Lower leg skin (tissue), 4 donors: ENCODE measurements around the gene IFT43. TPM values are rescaled to one million over a fixed set of nuclear protein-coding genes. Genes with fewer than 3 reads are reported as not detected.

Experiments used
- DNase-seq, 2 donors: peaks; one replicate each; pipeline ENCODE4 v3.0.0-alpha.2; 2019; ENCODE audit warnings: low spot score in 2 of 2
- H3K4me3 ChIP-seq: fragments of 200-600 bp; sonication (generic); 2 replicates; pipeline ENCODE4 v1.5.1; 2017; ENCODE audit warnings: mild to moderate bottlenecking, low read depth; ENCODE audit not compliant: poor library complexity, severe bottlenecking
- POLR2A ChIP-seq, 2 donors: fragments of 450-650 bp; IDR thresholded peaks; one replicate each; pipeline ENCODE4 v1.6.1; 2016 to 2017; ENCODE audit warnings: antibody characterized with exemption in 2 of 2, mild to moderate bottlenecking in 1 of 2, moderate library complexity in 1 of 2
- WGBS, 2 donors: methylation state at CpG; one replicate each; pipeline ENCODE4 v1.1.5; 2018; 5-methylcytosine and 5-hydroxymethylcytosine counted together
- intact Hi-C: fragments of 100-400 bp; cut with DNase I; formaldehyde crosslinking; loops from one replicate; pipeline ENCODE4 v1.15.0; 2023; ENCODE audit warnings: low total_unique reads
- total RNA-seq, 4 donors: library from RNA; depleted of rRNA; stranded (reverse); fragments of >200 nt; gene quantifications; one replicate each; pipeline ENCODE4 v1.1.0, GENCODE V29; 2016
- TF ChIP-seq, protein P1 (sequence below), 3 donors: fragments of 450-650 bp; IDR thresholded peaks; one replicate each; pipeline ENCODE4 v1.5.1; 2016; ENCODE audit warnings: antibody characterized with exemption in 3 of 3, mild to moderate bottlenecking in 3 of 3, moderate library complexity in 2 of 3

The IFT43 gene
- total RNA-seq, 4 donors from 2014 or later, result 18.1 to 30.9 (median 19.7) TPM

DNA sequence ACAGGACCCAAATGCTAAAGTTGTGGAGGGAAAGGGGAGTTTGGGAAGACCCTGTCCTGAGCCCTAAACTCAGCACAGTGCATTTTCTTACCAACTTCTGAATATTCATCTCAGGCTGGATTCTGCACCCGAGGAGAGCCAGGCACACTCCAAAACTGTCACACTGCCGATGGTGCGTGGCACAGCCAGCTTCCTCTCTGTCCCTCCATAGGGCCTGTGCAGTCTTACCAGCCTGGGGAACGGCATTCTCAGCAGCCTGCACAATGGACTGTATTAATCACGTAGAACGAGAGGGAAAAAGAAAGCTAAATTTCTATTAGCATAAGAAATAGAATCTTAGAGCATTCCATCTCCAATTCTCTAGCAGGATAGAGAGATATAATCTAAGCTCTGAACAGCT is 94.9 kb downstream of the IFT43 start:
- H3K4me3 ChIP-seq, result no peak overlapping the region
- DNase-seq, result no peak
- TF ChIP-seq, protein P1, sequence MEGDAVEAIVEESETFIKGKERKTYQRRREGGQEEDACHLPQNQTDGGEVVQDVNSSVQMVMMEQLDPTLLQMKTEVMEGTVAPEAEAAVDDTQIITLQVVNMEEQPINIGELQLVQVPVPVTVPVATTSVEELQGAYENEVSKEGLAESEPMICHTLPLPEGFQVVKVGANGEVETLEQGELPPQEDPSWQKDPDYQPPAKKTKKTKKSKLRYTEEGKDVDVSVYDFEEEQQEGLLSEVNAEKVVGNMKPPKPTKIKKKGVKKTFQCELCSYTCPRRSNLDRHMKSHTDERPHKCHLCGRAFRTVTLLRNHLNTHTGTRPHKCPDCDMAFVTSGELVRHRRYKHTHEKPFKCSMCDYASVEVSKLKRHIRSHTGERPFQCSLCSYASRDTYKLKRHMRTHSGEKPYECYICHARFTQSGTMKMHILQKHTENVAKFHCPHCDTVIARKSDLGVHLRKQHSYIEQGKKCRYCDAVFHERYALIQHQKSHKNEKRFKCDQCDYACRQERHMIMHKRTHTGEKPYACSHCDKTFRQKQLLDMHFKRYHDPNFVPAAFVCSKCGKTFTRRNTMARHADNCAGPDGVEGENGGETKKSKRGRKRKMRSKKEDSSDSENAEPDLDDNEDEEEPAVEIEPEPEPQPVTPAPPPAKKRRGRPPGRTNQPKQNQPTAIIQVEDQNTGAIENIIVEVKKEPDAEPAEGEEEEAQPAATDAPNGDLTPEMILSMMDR (IDR thresholded peaks at IDR 0.05), result no peak
- no peak for TF ChIP-seq POLR2A (IDR thresholded peaks at IDR 0.05)
- WGBS, 2 donors, result 81 to 82% methylated on average over 6 of the region's 6 CpGs
- intact Hi-C loops, result no loop called here

DNA sequence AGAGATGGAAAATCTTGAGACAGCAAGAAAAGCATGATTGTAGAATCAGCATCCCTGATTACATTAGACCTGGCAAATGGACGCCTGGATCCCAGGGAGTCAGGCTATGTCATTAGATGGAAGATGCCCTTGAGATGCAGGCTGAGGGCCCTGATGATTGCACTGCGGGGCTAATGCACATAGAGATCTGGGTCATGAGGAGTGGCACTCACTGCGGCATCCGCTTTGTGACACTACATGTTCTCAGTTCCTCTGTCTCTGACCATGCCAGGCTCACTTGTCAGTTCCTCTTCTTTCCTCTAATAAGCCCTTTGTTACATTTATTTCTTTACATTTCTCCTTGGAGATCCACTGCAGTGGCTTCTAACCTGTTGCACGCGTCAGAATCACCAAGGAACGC is 96.1 kb downstream of the IFT43 start:
- no peak overlapping the region for H3K4me3 ChIP-seq
- no peak for DNase-seq
- TF ChIP-seq, protein P1 (IDR thresholded peaks at IDR 0.05), result no peak
- no peak for TF ChIP-seq POLR2A (IDR thresholded peaks at IDR 0.05)
- 89 to 97% methylated on average over 7 of the region's 7 CpGs for WGBS, 2 donors
- intact Hi-C loops, result no loop called here

DNA sequence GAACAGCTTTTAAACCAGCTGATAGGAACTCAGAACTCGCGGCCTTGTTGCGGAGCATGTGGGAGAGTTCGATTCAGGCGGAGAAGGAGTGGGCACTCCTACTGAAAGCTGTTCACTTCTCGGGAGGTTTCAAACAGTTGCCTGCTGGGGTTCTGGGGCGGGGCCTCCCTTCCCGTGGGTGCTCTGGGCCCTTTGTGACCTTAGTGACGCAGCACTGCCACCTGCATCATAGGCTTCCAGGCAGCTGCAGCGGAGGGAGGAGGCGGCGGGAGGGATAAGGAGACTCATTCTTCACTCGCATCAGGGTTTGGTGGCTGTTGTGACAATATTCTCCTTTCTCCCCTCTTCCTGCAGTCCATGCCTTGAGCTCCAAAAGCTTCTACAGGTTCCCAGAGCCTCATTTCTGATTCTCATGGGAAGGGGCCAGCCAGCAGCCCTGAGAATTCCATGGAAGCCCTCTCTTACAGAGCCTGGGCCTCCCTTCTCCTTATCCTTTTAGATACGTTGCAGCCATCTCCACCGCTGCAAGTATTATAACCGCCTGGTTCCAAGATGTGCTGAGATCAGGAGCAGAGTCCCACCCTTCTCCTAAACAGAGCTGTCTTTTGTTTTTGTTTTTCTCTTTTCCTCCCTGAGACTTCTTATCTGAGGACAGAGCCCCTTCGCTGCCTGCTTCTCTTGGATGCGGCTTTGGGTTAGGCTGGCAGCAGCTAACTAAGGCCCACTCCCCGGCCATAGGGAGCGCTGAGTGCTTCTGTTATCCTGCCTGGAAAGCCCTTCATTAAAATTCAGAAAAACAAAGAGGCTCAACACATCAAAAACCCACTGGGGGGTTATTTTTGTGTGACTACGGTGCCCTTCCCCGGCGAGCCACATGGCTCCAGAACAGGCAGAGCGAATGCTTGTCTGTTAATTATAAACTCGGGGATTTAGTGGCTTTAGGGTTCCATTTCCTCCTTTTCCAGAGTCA is 98.5 kb downstream of the IFT43 start:
- 83 to 89% methylated on average over 25 of the region's 25 CpGs for WGBS, 2 donors
- DNase-seq, result no peak
- intact Hi-C loops, result no loop called here
- H3K4me3 ChIP-seq, result no peak overlapping the region
- no peak for TF ChIP-seq POLR2A (IDR thresholded peaks at IDR 0.05)
- TF ChIP-seq, protein P1 (IDR thresholded peaks at IDR 0.05), result no peak

DNA sequence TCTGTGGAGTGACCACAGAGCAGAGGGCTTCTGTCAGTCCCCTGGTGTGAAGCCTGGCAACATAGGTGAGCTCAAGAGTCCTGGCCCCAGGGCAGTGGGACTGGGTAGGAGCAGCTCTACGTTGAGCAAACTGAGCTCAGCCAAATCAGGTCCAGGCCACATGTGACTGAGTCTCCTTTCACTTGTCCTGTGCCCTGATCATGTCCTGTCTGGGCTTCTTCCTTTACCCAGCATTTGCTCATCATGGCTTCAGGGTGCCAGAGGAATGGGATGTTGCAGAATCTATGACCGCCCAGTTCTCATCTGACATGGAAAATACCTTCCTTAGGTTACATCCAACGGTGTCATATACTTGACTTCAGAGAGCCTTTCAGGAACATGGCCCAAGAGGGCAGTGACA is 99.8 kb downstream of the IFT43 start:
- WGBS, 2 donors, result 80 to 90% methylated on average over 3 of the region's 3 CpGs
- TF ChIP-seq, protein P1 (IDR thresholded peaks at IDR 0.05), result no peak
- no peak for TF ChIP-seq POLR2A (IDR thresholded peaks at IDR 0.05)
- H3K4me3 ChIP-seq, result no peak overlapping the region
- intact Hi-C loops, result no loop called here
- DNase-seq, result no peak

DNA sequence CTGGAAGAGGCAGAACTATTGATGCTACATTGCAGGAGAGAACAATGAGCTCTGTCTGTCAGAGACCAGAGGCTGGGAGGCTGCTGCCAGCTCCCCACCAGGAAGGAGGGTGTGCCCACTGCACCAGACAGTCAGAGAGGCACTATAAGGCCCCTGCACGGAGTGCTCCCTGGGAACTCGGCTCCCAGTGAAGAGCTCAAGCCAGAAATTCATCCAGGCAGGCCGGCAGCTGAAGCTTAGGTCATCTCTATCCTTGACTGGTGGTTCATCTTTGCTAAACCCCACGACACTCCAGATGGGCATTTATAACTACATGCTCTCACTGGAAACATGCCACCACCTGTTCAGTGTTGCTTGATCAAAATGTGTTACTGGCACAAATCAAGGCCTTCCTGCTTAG is 101.1 kb downstream of the IFT43 start:
- H3K4me3 ChIP-seq, result no peak overlapping the region
- WGBS, 2 donors, result 58 to 59% methylated on average over 4 of the region's 4 CpGs
- no peak for DNase-seq
- intact Hi-C loops, result no loop called here
- TF ChIP-seq, protein P1 (IDR thresholded peaks at IDR 0.05), result no peak
- TF ChIP-seq POLR2A (IDR thresholded peaks at IDR 0.05), result no peak
